ENCODE data around the gene AFAP1L1. TPM values are rescaled to one million over a fixed set of nuclear protein-coding genes. Genes with fewer than 3 reads are reported as not detected.
A peak's percentile ranks its signal among the peaks of the same experiment; 100 is the strongest.

The AFAP1L1 gene
- total and polyA plus RNA-seq, 2 of the 13 experiments (the other 11 are each of a cell fraction or from before 2014, with no cell fraction given) = 0.38 to 1.0 TPM

GRCh38 chr5:149299451-149300054 is 27.9 kb downstream of the AFAP1L1 start (continued):
- TF ChIP-seq HNF1A (IDR thresholded peaks at IDR 0.05; ENCODE audit: low read depth) (no peak), HNF1A (CRISPR knock-in tag; IDR thresholded peaks at IDR 0.05; ENCODE audit: borderline replicate concordance) (peak; percentile 22; the same call in 1 of the 2 replicates), SOX13 (IDR thresholded peaks at IDR 0.05) (no peak), SOX13 (CRISPR knock-in tag; conservative IDR thresholded peaks at IDR 0.05 in 1 of 2, IDR thresholded peaks at IDR 0.05 in 1 of 2) (peak in 1 of 2 experiments; percentile 50; a peak in 2 of 4 replicates), IKZF5 (CRISPR knock-in tag; IDR thresholded peaks at IDR 0.05) (peak; percentile 41; the same call in 1 of the 2 replicates), CEBPB (IDR thresholded peaks at IDR 0.05; ENCODE audit: borderline replicate concordance, low read depth, low read length) (peak; percentile 89)

- Histone ChIP-seq H3K27ac (ENCODE audit: extremely low read length, insufficient read depth, low read length) (peak overlapping the region; percentile 7), H3K4me3 (replicated peaks in 1 of 3; ENCODE audit: insufficient read depth in 1 of 3, low read depth in 2 of 3, low read length in 3 of 3) (no peak overlapping the region), H2AFZ (ENCODE audit: low read length) (no peak overlapping the region), H3K4me1 (ENCODE audit: insufficient read depth, low read length) (peaks cover 27% of the 10 kb centered on the region), H4K20me1 (ENCODE audit: insufficient read depth, low read length) (no peaks in the 10 kb centered on the region), H3K4me2 (ENCODE audit: low read depth, low read length) (no peak overlapping the region), H3K27me3 (ENCODE audit: control insufficient read depth in 1 of 2, insufficient read depth in 2 of 2, low read length in 2 of 2) (no peaks in the 10 kb centered on the region), H3K79me2 (ENCODE audit: insufficient read depth, low read length) (no peaks in the 10 kb centered on the region), H3K9ac (ENCODE audit: insufficient read depth, low read depth, low read length) (no peak overlapping the region), H3K9me3 (ENCODE audit: low read length) (no peaks in the 10 kb centered on the region), H3K36me3 (replicated peaks in 1 of 2; ENCODE audit: control insufficient read depth in 1 of 2, insufficient read depth in 2 of 2, low read length in 2 of 2) (no peaks in the 10 kb centered on the region)
- POLR2A ChIA-PET = interaction anchor here (1.8 kb wide), 1 partner anchor 45 kb away, joined by 4 read pairs; the partner anchor contains the start of gene GRPEL2
- no peak for DNase-seq (ENCODE audit: low spot score)
- 71% methylated on average over 4 of the region's 6 CpGs for WGBS (ENCODE audit: low lambda C conversion rate)
- ATAC-seq = no peak
- intact Hi-C loops (cut with micrococcal nuclease; ENCODE audit: unreplicated experiment) (no loop called here), in situ Hi-C loops (cut with HindIII; ENCODE audit: extremely low pct_ligation_motif_present, low pct_unique_long_range_greater_than_20kb) (no loop called here)
- FAIRE-seq = no peak
- CTCF ChIA-PET (ENCODE audit: low intra/inter-chr PET ratio, low total read pairs) = no interaction called here
- BruUV-seq (replicated peaks) = no TSS peak
- TF ChIP-seq POGZ (CRISPR knock-in tag; IDR thresholded peaks at IDR 0.05) (no peak), HBP1 (CRISPR knock-in tag; IDR thresholded peaks at IDR 0.05; ENCODE audit: low read depth) (no peak), PRPF4 (IDR thresholded peaks at IDR 0.05; ENCODE audit: low read depth, low read length, poor library complexity, severe bottlenecking) (no peak), ZNF30 (CRISPR knock-in tag; IDR thresholded peaks at IDR 0.05) (no peak), SKI (IDR thresholded peaks at IDR 0.05; ENCODE audit: partially characterized antibody) (no peak), CREBL2 (CRISPR knock-in tag; IDR thresholded peaks at IDR 0.05; ENCODE audit: borderline replicate concordance) (no peak), REPIN1 (CRISPR knock-in tag; IDR thresholded peaks at IDR 0.05; ENCODE audit: borderline replicate concordance, low read depth) (no peak), SIX1 (CRISPR knock-in tag; IDR thresholded peaks at IDR 0.05; ENCODE audit: borderline replicate concordance) (no peak), ZNF326 (CRISPR knock-in tag; IDR thresholded peaks at IDR 0.05; ENCODE audit: borderline replicate concordance) (no peak)
Measured at GRCh38 chr5:149300441-149300840, 28.8 kb downstream of the AFAP1L1 start.

Data from HepG2 (cell line).